Testis (tissue), 3 donors: ENCODE measurements around the gene RGS4. TPM values are rescaled to one million over a fixed set of nuclear protein-coding genes. Genes with fewer than 3 reads are reported as not detected.
"Not testable (repeated sequence)": the region's sequence is repeated elsewhere in the genome, so short reads cannot be mapped to it uniquely, and the experiment has no call there.

Experiments
- DNase-seq: peaks from one replicate; pipeline ENCODE4 v3.0.0-alpha.2; 2019
- H3K27ac ChIP-seq, 2 donors: fragments of 200-600 bp; sonication (generic); one replicate each; pipeline ENCODE4 v1.5.1; 2019
- H3K27me3 ChIP-seq: fragments of 200-600 bp; sonication (generic); one replicate; pipeline ENCODE4 v1.5.1; 2019
- H3K36me3 ChIP-seq: fragments of 200-600 bp; sonication (generic); one replicate; pipeline ENCODE4 v1.5.1; 2017; ENCODE audit warnings: low read depth; ENCODE audit errors: missing control alignments
- H3K4me1 ChIP-seq: fragments of 200-600 bp; sonication (generic); one replicate; pipeline ENCODE4 v1.5.1; 2019
- H3K4me3 ChIP-seq, 2 donors: fragments of 200-600 bp; sonication (generic); one replicate each; pipeline ENCODE4 v1.5.1; 2017 to 2019
- H3K9me3 ChIP-seq: fragments of 200-600 bp; sonication (generic); one replicate; pipeline ENCODE4 v1.5.1; 2017
- CTCF ChIP-seq, 3 experiments: fragments of 450-650 bp in 2 of 3; fragments of 200-600 bp in 1 of 3; sonication (generic) in 1 of 3; IDR thresholded peaks; one replicate each; pipeline ENCODE4 v1.5.1; 2016 to 2019; ENCODE audit warnings: antibody characterized with exemption in 3 of 3, mild to moderate bottlenecking in 2 of 3, moderate library complexity in 1 of 3
- POLR2A ChIP-seq: fragments of 450-650 bp; IDR thresholded peaks from one replicate; pipeline ENCODE4 v1.6.1; 2017; ENCODE audit warnings: antibody characterized with exemption, mild to moderate bottlenecking, moderate library complexity
- whole genome bisulfite sequencing, 2 donors: methylation state at CpG; one replicate each; pipeline ENCODE4 v1.1.5; 2018; 5-methylcytosine and 5-hydroxymethylcytosine counted together
- intact Hi-C: fragments of 100-400 bp; cut with DNase I; formaldehyde crosslinking; loops from one replicate; pipeline ENCODE4 v1.15.1; 2023; ENCODE audit warnings: low total_unique reads
- polyA plus RNA-seq: library from polyadenylated mRNA; stranded (reverse); fragments of 350-450 nt; fragmentation: Illumina TruSeq; extraction: RNeasy Lipid Tissue Mini Kit (QIAGEN cat#74804); gene quantifications from one replicate; pipeline ENCODE4 v1.2.3, GENCODE V29; 2014; ENCODE audit warnings: low read depth, low replicate concordance; ENCODE audit not compliant: insufficient read depth
- total RNA-seq, 2 donors: library from RNA; depleted of rRNA; stranded (reverse); fragments of >200 nt; gene quantifications; one replicate each; pipeline ENCODE4 v1.2.3, GENCODE V29; 2016

Gene RGS4
- total and polyA plus RNA-seq, 3 donors from 2014 or later, result 3.4 to 8.9 (median 3.5) TPM

- intact Hi-C loops, result no loop called here
- Histone ChIP-seq H3K27me3 (no peaks in the 10 kb centered on the region), H3K4me1 (no peaks in the 10 kb centered on the region), H3K27ac (no peak overlapping the region), H3K9me3 (no peaks in the 10 kb centered on the region), H3K36me3 (no peaks in the 10 kb centered on the region), H3K4me3 (no peak overlapping the region)
- WGBS, 2 donors, result 50 to 67% methylated on average over 6 of the region's 6 CpGs
- no peak for DNase-seq
- no peak for TF ChIP-seq CTCF (IDR thresholded peaks at IDR 0.05)
- TF ChIP-seq POLR2A, result no peak
These were observed 13.8 kb downstream of the RGS4 start for GRCh38 chr1:163082971-163083370.

GRCh38 chr1:163083690-163084089 lies 14.5 kb downstream of the RGS4 start:
- intact Hi-C loops, result no loop called here
- TF ChIP-seq POLR2A (no peak), CTCF (IDR thresholded peaks at IDR 0.05) (no peak)

DNA sequence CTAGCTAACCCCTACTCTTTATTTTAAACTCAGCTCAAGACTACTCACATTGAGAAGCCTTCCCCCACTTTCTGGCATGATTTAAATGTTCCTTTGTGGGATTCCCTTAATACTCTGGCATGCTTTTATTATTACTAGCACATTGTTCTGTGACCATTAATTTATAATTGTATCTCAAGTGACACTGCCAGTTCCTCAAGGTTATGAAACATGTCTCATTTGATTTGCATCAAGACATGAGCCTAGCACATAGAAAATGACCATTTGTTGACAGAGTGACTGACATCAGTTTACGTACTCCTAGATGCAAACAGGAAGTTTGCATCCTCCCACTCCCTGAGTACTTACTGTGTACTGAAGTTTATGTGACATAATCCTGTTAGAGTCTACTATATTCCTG lies 15.2 kb downstream of the RGS4 start:
- no peak overlapping the region for H3K27ac ChIP-seq
- no peak overlapping the region for H3K4me3 ChIP-seq
- H3K36me3 ChIP-seq, result no peaks in the 10 kb centered on the region
- no peaks in the 10 kb centered on the region for H3K9me3 ChIP-seq
- intact Hi-C loops, result no loop called here
- no peak for TF ChIP-seq CTCF (IDR thresholded peaks at IDR 0.05)
- TF ChIP-seq POLR2A, result no peak
- WGBS, 2 donors, result 80 to 81% methylated on average over 1 of the region's 1 CpG
- H3K27me3 ChIP-seq, result no peaks in the 10 kb centered on the region
- no peak for DNase-seq
- H3K4me1 ChIP-seq, result no peaks in the 10 kb centered on the region

More at GRCh38 chr1:163083690-163084089, 14.5 kb downstream of the RGS4 start:
- Histone ChIP-seq H3K4me3 (no peak overlapping the region), H3K27ac (no peak overlapping the region), H3K36me3 (no peaks in the 10 kb centered on the region), H3K27me3 (no peaks in the 10 kb centered on the region), H3K4me1 (no peaks in the 10 kb centered on the region), H3K9me3 (no peaks in the 10 kb centered on the region)
- 94 to 96% methylated on average over 1 of the region's 1 CpG for WGBS, 2 donors
- no peak for DNase-seq

GRCh38 chr1:163085041-163085903 lies 16.1 kb downstream of the RGS4 start:
- 52 to 68% methylated on average over 4 of the region's 4 CpGs for WGBS, 2 donors
- intact Hi-C loops, result no loop called here
- TF ChIP-seq CTCF (IDR thresholded peaks at IDR 0.05), result no peak
- TF ChIP-seq POLR2A, result no peak

DNA sequence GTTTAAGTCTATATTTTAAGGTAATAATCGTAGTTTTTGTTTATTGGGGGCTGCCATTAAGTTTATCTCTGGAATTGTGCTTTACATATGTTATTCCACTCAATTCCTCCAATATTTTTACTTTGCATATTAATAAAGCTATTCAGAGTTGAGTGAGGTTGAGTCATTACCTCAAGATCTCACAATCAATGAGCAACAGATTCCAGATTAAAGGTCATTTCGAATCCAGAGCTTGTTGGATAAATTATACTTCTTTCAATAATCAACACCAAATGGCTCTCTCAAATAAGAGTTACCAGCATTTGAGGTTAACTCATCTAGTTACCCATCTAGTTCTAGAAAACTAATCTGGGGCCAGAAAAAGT lies 16.7 kb downstream of the RGS4 start:
- TF ChIP-seq POLR2A (no peak), CTCF (IDR thresholded peaks at IDR 0.05) (no peak)
- 68 to 88% methylated on average over 2 of the region's 2 CpGs for WGBS, 2 donors
- no peaks in the 10 kb centered on the region for H3K27me3 ChIP-seq
- no peak for DNase-seq
- H3K4me3 ChIP-seq, result no peak overlapping the region
- no peaks in the 10 kb centered on the region for H3K4me1 ChIP-seq
- H3K27ac ChIP-seq, result no peak overlapping the region
- H3K36me3 ChIP-seq, result no peaks in the 10 kb centered on the region
- H3K9me3 ChIP-seq, result no peaks in the 10 kb centered on the region
- intact Hi-C loops, result no loop called here

More at GRCh38 chr1:163085041-163085903, 16.1 kb downstream of the RGS4 start:
- Histone ChIP-seq H3K36me3 (no peaks in the 10 kb centered on the region), H3K4me3 (no peak overlapping the region), H3K27me3 (no peaks in the 10 kb centered on the region), H3K9me3 (no peaks in the 10 kb centered on the region), H3K4me1 (no peaks in the 10 kb centered on the region), H3K27ac (no peak overlapping the region)
- DNase-seq, result no peak

GRCh38 chr1:163089117-163089516 lies 20.0 kb downstream of the RGS4 start:
- DNase-seq, H3K27me3 ChIP-seq, H3K9me3 ChIP-seq, H3K4me3 ChIP-seq, H3K36me3 ChIP-seq, H3K4me1 ChIP-seq, H3K27ac ChIP-seq, intact Hi-C loops: not testable (repeated sequence)
- 84 to 91% methylated on average over 4 of the region's 4 CpGs for WGBS, 2 donors
